Hepatocyte (in vitro differentiated cells): ENCODE measurements around the gene MYO3B.

ENCODE experiments used
- CTCF ChIP-seq: fragments of 200-600 bp; sonication (generic); IDR thresholded peaks from 2 replicates; pipeline ENCODE4 v1.5.1; 2016; ENCODE audit warnings: antibody characterized with exemption, mild to moderate bottlenecking; ENCODE audit not compliant: poor library complexity
- EZH2 ChIP-seq: fragments of 200-600 bp; sonication (generic); IDR thresholded peaks from 2 replicates; pipeline ENCODE4 v1.6.1; 2016; ENCODE audit warnings: antibody characterized with exemption, mild to moderate bottlenecking, borderline replicate concordance
- EZH2phosphoT487 ChIP-seq: fragments of 200-600 bp; sonication (generic); IDR thresholded peaks from one replicate; pipeline ENCODE4 v1.6.1; 2018; ENCODE audit warnings: antibody characterized with exemption, mild to moderate bottlenecking, low read depth, moderate library complexity; ENCODE audit not compliant: unreplicated experiment, severe bottlenecking

DNA sequence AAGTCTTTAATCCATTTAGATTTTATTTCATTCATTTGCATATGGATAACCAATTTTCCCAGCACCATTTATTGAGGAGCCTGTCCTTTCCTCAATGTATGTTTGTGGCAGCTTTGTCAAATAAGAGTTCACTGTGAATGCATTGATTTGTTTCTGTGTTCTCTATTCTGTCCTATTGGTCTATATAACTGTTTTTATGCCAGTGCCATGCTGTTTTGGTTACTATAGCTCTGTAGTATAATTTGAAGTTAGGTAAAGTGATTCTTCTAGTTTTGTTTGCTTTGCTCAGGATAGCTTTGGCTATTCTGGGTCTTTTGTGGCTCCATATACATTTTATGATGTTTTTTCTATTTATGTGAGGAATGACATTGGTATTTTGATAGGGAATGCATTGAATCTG is 7.4 kb downstream of the MYO3B start:
- no peak for TF ChIP-seq CTCF
- TF ChIP-seq EZH2: no peak
- no peak for TF ChIP-seq EZH2phosphoT487
